GM13976 (cell line): ENCODE data around the gene DNHD1.
A peak's percentile ranks its signal among the peaks of the same experiment; 100 is the strongest.
"Not testable (repeated sequence)": the region's sequence is repeated elsewhere in the genome, so short reads cannot be mapped to it uniquely, and the experiment has no call there.

ENCODE experiments used
- DNase-seq: peaks from one replicate; pipeline ENCODE4 v3.0.0; 2012; ENCODE audit warnings: low spot score
- in situ Hi-C: fragments of 300-500 bp; cut with MboI; formaldehyde crosslinking; loops from one replicate; pipeline ENCODE4 v1.12.0; 2022; ENCODE audit warnings: low sequenced_read_pairs, mixed read lengths, inconsistent platforms; ENCODE audit not compliant: unreplicated experiment
- TF ChIP-seq, protein P1 (sequence below): IDR thresholded peaks from 2 replicates; pipeline ENCODE4 v1.5.1; 2012; ENCODE audit warnings: borderline replicate concordance, mild to moderate bottlenecking; ENCODE audit not compliant: insufficient read depth; ENCODE audit errors: extremely low read depth, missing control alignments, control extremely low read depth

Gene DNHD1

DNA sequence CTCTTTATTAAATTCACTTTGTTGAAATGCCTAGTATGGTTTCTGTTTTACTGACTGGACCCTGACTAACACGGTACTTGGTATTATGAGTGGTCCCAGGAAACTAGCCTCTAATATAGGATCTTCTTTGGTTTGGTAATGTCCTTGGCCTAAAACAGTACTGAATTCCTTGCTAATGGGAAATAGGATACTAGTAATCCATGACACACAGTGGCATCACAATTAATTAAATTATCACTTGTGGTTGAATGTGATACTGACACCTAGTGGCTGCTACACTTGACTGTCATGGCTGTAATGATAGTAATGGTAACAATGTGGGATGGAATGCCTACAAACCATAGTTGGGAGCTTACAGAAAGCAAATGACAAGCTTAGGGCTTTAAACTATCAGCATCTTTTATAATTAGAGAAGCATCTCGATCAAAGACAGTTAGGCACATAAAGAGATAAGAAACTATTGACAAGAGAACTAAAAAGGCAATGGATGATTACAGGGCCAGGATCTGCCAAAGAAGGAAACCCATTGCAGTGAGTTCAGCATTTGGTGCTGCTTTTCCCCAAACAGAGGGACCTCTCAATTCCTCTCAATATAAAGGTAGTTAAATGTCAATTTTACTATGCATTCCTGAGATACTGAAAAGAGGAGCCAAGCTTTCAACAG lies 8.6 kb downstream of the DNHD1 start:
- in situ Hi-C loops = no loop called here
- DNase-seq = peak; percentile 37
- TF ChIP-seq, protein P1, sequence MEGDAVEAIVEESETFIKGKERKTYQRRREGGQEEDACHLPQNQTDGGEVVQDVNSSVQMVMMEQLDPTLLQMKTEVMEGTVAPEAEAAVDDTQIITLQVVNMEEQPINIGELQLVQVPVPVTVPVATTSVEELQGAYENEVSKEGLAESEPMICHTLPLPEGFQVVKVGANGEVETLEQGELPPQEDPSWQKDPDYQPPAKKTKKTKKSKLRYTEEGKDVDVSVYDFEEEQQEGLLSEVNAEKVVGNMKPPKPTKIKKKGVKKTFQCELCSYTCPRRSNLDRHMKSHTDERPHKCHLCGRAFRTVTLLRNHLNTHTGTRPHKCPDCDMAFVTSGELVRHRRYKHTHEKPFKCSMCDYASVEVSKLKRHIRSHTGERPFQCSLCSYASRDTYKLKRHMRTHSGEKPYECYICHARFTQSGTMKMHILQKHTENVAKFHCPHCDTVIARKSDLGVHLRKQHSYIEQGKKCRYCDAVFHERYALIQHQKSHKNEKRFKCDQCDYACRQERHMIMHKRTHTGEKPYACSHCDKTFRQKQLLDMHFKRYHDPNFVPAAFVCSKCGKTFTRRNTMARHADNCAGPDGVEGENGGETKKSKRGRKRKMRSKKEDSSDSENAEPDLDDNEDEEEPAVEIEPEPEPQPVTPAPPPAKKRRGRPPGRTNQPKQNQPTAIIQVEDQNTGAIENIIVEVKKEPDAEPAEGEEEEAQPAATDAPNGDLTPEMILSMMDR = peak; percentile 63

DNA sequence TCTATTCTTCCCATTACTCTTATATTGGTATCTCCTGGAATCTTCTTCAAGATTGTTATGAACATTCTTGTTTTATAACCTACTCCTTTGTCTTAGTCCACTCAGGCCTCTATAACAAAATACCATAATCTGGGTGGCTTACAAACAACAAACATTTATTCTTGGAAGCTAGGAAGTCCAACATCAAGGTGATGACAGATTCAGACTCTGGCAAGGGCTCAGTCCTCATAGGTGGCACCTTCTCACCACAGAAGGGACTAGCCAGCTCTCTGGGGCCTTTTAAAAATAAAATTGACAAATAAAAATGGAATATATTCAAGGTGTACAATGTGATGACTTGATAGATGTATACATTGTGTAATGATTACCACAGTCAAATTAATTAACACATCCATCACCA lies 19.8 kb downstream of the DNHD1 start:
- TF ChIP-seq, protein P1 = no peak
- in situ Hi-C loops = no loop called here
- DNase-seq = no peak

DNA sequence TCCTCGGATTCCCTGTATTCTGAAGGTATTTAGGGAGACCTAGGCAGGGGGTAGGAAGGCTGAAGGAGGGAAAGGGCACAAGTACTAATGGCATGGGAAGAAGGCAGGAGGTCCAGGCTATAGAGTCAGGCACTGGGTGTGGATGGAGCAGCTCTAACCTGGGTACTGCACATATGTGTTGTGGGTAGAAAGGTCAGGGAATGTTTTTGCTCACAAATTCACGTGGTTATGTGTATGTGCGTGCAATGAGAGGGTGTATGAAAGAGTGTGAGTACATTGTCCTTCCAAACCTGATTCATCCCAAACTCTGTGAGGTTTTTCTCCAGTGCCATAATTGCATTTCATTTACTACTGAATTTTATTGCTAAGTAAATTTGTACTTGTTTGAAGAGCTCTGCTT lies 23.2 kb downstream of the DNHD1 start:
- in situ Hi-C loops = no loop called here
- DNase-seq = no peak
- TF ChIP-seq, protein P1 = no peak

DNA sequence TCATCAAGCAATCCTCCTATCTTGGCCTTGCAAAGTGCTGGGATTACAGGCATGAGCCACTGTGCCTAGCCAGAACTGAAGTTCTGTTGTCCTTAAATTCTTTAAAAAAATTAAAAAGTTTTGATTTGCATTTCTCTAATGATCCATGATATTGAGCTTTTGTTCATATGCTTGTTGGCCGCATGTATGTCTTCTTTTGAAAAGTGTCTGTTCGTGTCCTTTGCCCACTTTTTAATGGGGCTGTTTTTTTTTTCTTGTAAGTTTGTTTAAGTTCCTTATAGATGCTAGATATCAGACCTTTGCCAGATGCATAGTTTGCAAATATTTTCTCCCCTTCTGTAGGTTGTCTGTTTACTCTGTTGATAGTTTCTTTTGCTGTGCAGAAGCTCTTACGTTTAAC lies 24.9 kb downstream of the DNHD1 start:
- DNase-seq, in situ Hi-C loops: not testable (repeated sequence)

DNA sequence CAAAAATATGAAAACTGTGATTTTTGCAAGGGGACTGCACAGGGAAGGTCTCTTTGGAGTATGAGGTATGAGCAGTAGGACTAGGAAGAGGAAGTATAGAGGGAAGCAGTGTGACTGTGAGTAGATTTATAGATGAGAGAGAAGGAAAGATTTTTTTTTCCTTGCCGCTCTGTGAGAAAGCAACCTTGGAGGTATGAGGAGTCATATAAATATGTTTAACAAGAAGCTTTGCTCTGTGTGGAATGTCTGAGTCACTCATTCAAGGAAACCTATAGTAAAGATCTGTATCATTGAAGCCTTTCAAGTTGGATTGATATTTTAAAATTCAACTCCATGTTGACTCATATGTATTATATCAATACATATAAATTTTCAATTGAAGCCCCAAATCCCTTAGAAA lies 26.2 kb downstream of the DNHD1 start:
- in situ Hi-C loops = no loop called here
- DNase-seq = no peak
- TF ChIP-seq, protein P1 = no peak

DNA sequence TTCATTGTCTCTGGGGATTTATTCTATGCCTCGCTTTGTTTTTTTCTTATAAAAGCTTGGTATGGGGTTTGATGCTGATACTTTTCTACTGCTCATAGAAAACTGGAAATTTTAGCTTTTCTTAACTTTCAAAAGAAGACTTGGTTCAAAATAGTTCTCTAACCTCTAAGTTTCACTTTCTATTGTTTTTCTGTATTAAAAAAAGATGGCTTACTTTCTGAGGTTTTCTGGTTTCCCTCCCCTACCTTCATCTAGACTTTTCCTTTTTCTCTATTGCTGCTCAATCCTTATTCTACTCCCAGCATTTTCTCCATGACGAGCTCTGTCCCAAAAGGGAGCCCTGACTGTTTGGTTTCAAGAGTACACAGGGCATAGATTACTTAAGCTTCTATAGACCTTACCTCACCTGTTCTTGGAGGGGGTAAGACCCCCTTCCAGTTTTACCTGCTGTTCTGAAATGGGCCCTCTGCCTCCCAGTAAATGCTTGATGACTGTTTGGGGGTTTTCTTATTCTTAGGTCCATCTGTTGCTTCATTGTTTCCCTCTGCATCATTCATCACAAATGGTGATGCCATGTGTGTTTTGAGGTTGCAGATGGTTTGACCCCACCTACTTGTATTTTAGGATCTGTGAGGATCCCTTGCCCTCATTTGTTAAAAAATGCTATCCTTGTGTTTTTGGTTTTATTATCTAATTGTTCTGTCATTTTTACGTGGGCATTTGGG lies 29.5 kb downstream of the DNHD1 start:
- TF ChIP-seq, protein P1 = no peak
- in situ Hi-C loops = no loop called here
- DNase-seq = no peak

DNA sequence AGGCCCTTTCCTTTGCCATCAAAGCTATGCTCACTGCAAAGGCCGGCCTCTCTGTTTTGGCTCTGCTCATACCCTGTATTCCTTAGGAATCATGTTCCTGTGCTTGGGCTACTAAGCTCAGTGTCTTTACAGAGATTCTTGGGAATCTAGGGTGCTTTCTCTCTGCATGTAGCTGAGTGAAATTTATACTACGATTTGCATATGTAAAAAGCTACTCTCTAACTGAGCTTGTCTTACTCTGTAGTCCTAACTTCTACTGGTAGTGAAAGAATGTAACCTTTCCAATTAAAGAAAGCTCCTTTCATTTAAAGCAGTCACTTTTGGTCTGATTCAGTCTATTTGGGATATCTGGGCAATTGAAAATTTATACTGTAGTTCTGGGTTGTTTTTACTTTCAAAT lies 32.2 kb downstream of the DNHD1 start:
- in situ Hi-C loops = no loop called here
- DNase-seq = no peak
- TF ChIP-seq, protein P1 = no peak
